MM.1S (cell line): ENCODE data around the gene ADARB1.
"Not testable (repeated sequence)": the region's sequence is repeated elsewhere in the genome, so short reads cannot be mapped to it uniquely, and the experiment has no call there.

ENCODE experiments used
- EZH2 ChIP-seq: fragments of 300-600 bp; sonication (generic); optimal IDR thresholded peaks from 2 replicates; pipeline ENCODE3; 2017; ENCODE audit warnings: low read depth, mild to moderate bottlenecking, antibody characterized with exemption, low read length, mixed read lengths
- TF ChIP-seq, protein P1 (sequence below): fragments of 300-600 bp; sonication (generic); IDR thresholded peaks from 2 replicates; pipeline ENCODE4 v1.5.1; 2016; ENCODE audit warnings: antibody characterized with exemption, low read length, mixed read lengths

DNA sequence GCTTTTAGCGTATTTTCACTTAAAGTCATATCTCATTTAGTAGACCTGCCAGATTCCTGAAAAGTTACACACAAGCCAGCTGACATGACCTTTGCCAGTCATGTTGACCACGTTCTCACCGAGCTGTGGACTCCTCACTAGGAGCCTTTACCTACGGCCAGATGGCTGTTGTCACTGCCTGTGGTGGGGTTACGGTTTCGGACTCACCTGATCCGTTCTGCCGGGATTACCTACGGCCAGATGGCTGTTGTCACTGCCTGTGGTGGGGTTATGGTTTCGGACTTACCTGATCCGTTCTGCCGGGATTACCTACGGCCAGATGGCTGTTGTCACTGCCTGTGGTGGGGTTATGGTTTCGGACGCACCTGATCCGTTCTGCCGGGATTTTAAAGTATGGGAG, 71.5 kb downstream of the ADARB1 start:
- TF ChIP-seq, protein P1, sequence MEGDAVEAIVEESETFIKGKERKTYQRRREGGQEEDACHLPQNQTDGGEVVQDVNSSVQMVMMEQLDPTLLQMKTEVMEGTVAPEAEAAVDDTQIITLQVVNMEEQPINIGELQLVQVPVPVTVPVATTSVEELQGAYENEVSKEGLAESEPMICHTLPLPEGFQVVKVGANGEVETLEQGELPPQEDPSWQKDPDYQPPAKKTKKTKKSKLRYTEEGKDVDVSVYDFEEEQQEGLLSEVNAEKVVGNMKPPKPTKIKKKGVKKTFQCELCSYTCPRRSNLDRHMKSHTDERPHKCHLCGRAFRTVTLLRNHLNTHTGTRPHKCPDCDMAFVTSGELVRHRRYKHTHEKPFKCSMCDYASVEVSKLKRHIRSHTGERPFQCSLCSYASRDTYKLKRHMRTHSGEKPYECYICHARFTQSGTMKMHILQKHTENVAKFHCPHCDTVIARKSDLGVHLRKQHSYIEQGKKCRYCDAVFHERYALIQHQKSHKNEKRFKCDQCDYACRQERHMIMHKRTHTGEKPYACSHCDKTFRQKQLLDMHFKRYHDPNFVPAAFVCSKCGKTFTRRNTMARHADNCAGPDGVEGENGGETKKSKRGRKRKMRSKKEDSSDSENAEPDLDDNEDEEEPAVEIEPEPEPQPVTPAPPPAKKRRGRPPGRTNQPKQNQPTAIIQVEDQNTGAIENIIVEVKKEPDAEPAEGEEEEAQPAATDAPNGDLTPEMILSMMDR, result not testable (repeated sequence)
- TF ChIP-seq EZH2, result not testable (repeated sequence)
